K562 (cell line): ENCODE measurements around the gene PBXIP1. TPM values are rescaled to one million over a fixed set of nuclear protein-coding genes. Genes with fewer than 3 reads are reported as not detected.

Experiments used
- ATAC-seq: fragments of 200-7000 bp; cut with Tn5 transposase; 3 replicates; pipeline ENCODE4 v1.9.1; 2020; ENCODE audit warnings: moderate library complexity
- BruUV-seq: library from RNA; stranded (reverse); fragments of 400-500 nt; replicated peaks from 2 replicates; lab custom pipeline; 2021; lab: Mats Ljungman, UMichigan
- CTCF ChIA-PET: fragments of 300-600 bp; formaldehyde crosslinking; extraction: SDS; loops from one replicate; lab custom pipeline; 2021; ENCODE audit warnings: low intra/inter-chr PET ratio; lab: Yijun Ruan, JAX
- POLR2A ChIA-PET: fragments of 300-600, 350-650 bp; sonication (Branson Sonifier 250); formaldehyde crosslinking; extraction: SDS; loops from one replicate; lab custom pipeline; 2021; ENCODE audit warnings: antibody characterized with exemption, inconsistent platforms; lab: Yijun Ruan, JAX
- DNase-seq, 4 experiments: peaks; one replicate each; pipeline versions ENCODE4 v3.0.0 to v3.0.0-alpha.2; 2011 to 2018; ENCODE audit warnings: low spot score in 3 of 4, mixed read lengths in 3 of 4; ENCODE audit errors: extremely low read depth in 1 of 4
- FAIRE-seq: peaks from 2 replicates; lab custom pipeline; 2011; peaks lifted over from hg19 to GRCh38; lab: Jason Lieb, UNC
- H2AFZ ChIP-seq: 2 replicates; pipeline ENCODE4 v1.6.0; 2011; ENCODE audit warnings: low read depth, low read length, control low read depth, inconsistent platforms
- H3K27ac ChIP-seq: fragments of 200-600 bp; 3 replicates; pipeline ENCODE4 v1.8.0; 2011; ENCODE audit warnings: low read depth, mild to moderate bottlenecking, control low read depth, inconsistent platforms, low read length, moderate library complexity, mixed read lengths; ENCODE audit errors: extremely low read depth
- H3K27me3 ChIP-seq, 2 experiments: fragments of 300-600 bp in 1 of 2; 2 replicates in 1 of 2; 3 replicates in 1 of 2; pipeline versions ENCODE4 v1.6.0 to v1.8.0; 2011; ENCODE audit warnings: inconsistent platforms in 2 of 2, low read length in 2 of 2, mild to moderate bottlenecking in 1 of 2, mixed read lengths in 1 of 2, moderate library complexity in 1 of 2; ENCODE audit not compliant: control insufficient read depth in 2 of 2, insufficient read depth in 2 of 2
- H3K36me3 ChIP-seq: fragments of 300-600 bp; 3 replicates; pipeline ENCODE4 v1.8.0; 2011; ENCODE audit warnings: mild to moderate bottlenecking, low read length, inconsistent platforms; ENCODE audit not compliant: control insufficient read depth, insufficient read depth
- H3K4me1 ChIP-seq, 2 experiments: fragments of 200-600 bp in 1 of 2; replicated peaks in 1 of 2; 2 replicates in 1 of 2; 3 replicates in 1 of 2; pipeline versions ENCODE4 v1.5.1 to v1.8.0; 2011; ENCODE audit warnings: inconsistent platforms in 2 of 2, low read length in 2 of 2, mild to moderate bottlenecking in 1 of 2, mixed read lengths in 1 of 2, moderate library complexity in 1 of 2; ENCODE audit not compliant: control insufficient read depth in 2 of 2, insufficient read depth in 2 of 2
- H3K4me2 ChIP-seq: 2 replicates; pipeline ENCODE4 v1.6.1; 2011; ENCODE audit warnings: low read length, control low read depth, inconsistent platforms, mixed read lengths; ENCODE audit not compliant: insufficient read depth
- H3K4me3 ChIP-seq: fragments of 200-600 bp; sonication (generic), shearing (Covaris generic); 2 replicates; pipeline ENCODE4 v1.5.1; 2016; ENCODE audit warnings: control low read depth, inconsistent platforms
- H3K79me2 ChIP-seq: fragments of 200-600 bp; 3 replicates; pipeline ENCODE4 v1.8.0; 2011; ENCODE audit warnings: low read length, inconsistent platforms; ENCODE audit not compliant: control insufficient read depth, insufficient read depth
- H3K9ac ChIP-seq, 2 experiments: 2 replicates each; pipeline versions ENCODE4 v1.6.0 to v1.6.1; 2011; ENCODE audit warnings: low read depth in 2 of 2, low read length in 2 of 2, control low read depth in 1 of 2, inconsistent platforms in 1 of 2, mild to moderate bottlenecking in 1 of 2, mixed read lengths in 1 of 2; ENCODE audit not compliant: insufficient read depth in 1 of 2
- H3K9me1 ChIP-seq: one replicate; pipeline ENCODE4 v1.6.0; 2011; ENCODE audit warnings: inconsistent platforms, mild to moderate bottlenecking, low read length, moderate library complexity; ENCODE audit not compliant: control insufficient read depth, insufficient read depth
- H3K9me3 ChIP-seq: replicated peaks from 2 replicates; pipeline ENCODE4 v1.5.1; 2011; ENCODE audit warnings: low read depth, low read length, inconsistent platforms; ENCODE audit not compliant: control insufficient read depth, insufficient read depth
- H4K20me1 ChIP-seq: replicated peaks from 2 replicates; pipeline ENCODE4 v1.6.1; 2011; ENCODE audit warnings: low read length, inconsistent platforms, mixed read lengths; ENCODE audit not compliant: control insufficient read depth, insufficient read depth
- PRMT5 ChIP-seq: sonication (generic); formaldehyde crosslinking; IDR thresholded peaks from 2 replicates; pipeline ENCODE4 v1.5.0; 2020; ENCODE audit warnings: missing genetic modification reagents
- ZNF592 ChIP-seq: fragments of 450-650 bp; IDR thresholded peaks from 2 replicates; pipeline ENCODE4 v1.6.1; 2017; ENCODE audit warnings: antibody characterized with exemption, mild to moderate bottlenecking
- WGBS: fragments of 100-300 bp; shearing (Covaris generic); methylation state at CpG from one replicate; pipeline ENCODE4 v1.1.6; 2016; ENCODE audit warnings: low coverage, mixed read lengths; ENCODE audit not compliant: insufficient coverage; ENCODE audit errors: missing lambda C conversion rate; 5-methylcytosine and 5-hydroxymethylcytosine counted together
- in situ Hi-C: fragments of 300-500 bp; cut with MboI; formaldehyde crosslinking; loops from 4 replicates; pipeline ENCODE4 v1.15.0; 2018; ENCODE audit warnings: inconsistent platforms, mixed read lengths
- intact Hi-C: fragments of 100-400 bp; cut with micrococcal nuclease; formaldehyde crosslinking; loops from 2 replicates; pipeline ENCODE4 v1.14.2; 2022
- polyA plus RNA-seq, 8 experiments: library from polyadenylated mRNA; depleted of rRNA in 4 of 8; stranded (reverse) in 5 of 8; unstranded in 3 of 8; fragments of >200 nt; fragmentation: Nextera tagmentation in 2 of 8; fragmentation: Illumina TruSeq in 1 of 8; extraction: Ambion mirVana in 2 of 8; extraction: Trizol in 1 of 8; gene quantifications; 2 replicates each; pipeline versions ENCODE4 v1.2.1 to v1.2.3, GENCODE V29; 2011 to 2014; ENCODE audit warnings: inconsistent platforms in 1 of 8, missing spikeins in 1 of 8
- total RNA-seq, 7 experiments: library from RNA; depleted of rRNA in 6 of 7; stranded (reverse); fragments of >200 nt in 6 of 7; fragmentation: Illumina TruSeq in 2 of 7; extraction: Trizol in 2 of 7; gene quantifications; 2 replicates each; pipeline versions ENCODE4 v1.2.1 to v1.2.3, GENCODE V29; 2011 to 2021; ENCODE audit warnings: low replicate concordance in 1 of 7
- TF ChIP-seq, protein P1 (sequence below): fragments of 450-650 bp; IDR thresholded peaks from 2 replicates; pipeline ENCODE4 v1.6.1; 2018; ENCODE audit not compliant: partially characterized antibody
- TF ChIP-seq, protein P2 (sequence below): fragments of 250-450 bp; sonication (Bioruptor Pico); IDR thresholded peaks from 2 replicates; pipeline ENCODE4 v1.5.0; 2020; ENCODE audit warnings: mild to moderate bottlenecking
- TF ChIP-seq, protein P3 (sequence below), 3 experiments: fragments of 200-800 bp in 1 of 3; fragments of 250-450 bp in 1 of 3; fragments of 450-650 bp in 1 of 3; sonication (Bioruptor Pico) in 1 of 3; sonication (Bioruptor generic) in 1 of 3; formaldehyde crosslinking in 1 of 3; IDR thresholded peaks; 2 replicates each; pipeline versions ENCODE4 v1.6.1 to v1.8.0; 2016 to 2022; ENCODE audit warnings: mild to moderate bottlenecking in 2 of 3, missing genetic modification characterization in 2 of 3, missing compliant biosample characterization in 1 of 3, moderate library complexity in 1 of 3

Gene PBXIP1
- total and polyA plus RNA-seq, 9 of the 15 experiments (the other 6 are each of a cell fraction or from before 2014, with no cell fraction given): 0.13 to 8.3 (median 5.8) TPM

GRCh38 chr1:154945962-154946850, 9.7 kb downstream of the PBXIP1 start:
- Histone ChIP-seq H3K9me1 (no peaks in the 10 kb centered on the region), H4K20me1 (0 out of 2 replicates have a peak, but pooled peaks cover 3% of the 10 kb centered on the region), H3K9me3 (no peaks in the 10 kb centered on the region), H3K4me1 (peaks cover 25 to 50% of the 10 kb centered on the region in 2 experiments; a peak in 4 of 5 replicates), H3K27me3 (no peaks in the 10 kb centered on the region), H3K36me3 (no peaks in the 10 kb centered on the region; the same call in 2 of the 3 replicates), H3K4me3 (no peak overlapping the region), H2AFZ (no peak overlapping the region), H3K27ac (no peak overlapping the region), H3K9ac (peak overlapping the region in 1 of 2 experiments; percentile 69; a peak in 2 of 4 replicates), H3K79me2 (no peaks in the 10 kb centered on the region), H3K4me2 (no peak overlapping the region)
- FAIRE-seq (no peak), ATAC-seq (no peak), DNase-seq (no peak)
- 75% methylated on average over 17 of the region's 17 CpGs for WGBS
- no TSS peak for BruUV-seq
- POLR2A ChIA-PET: interaction anchor here (0.6 to 1.0 kb wide), 4 partner anchors 8 to 49 kb away, joined by 3 to 4 read pairs (median 4); partner anchors contain the start of genes PBXIP1 and PMVK
- intact Hi-C loops (no loop called here), in situ Hi-C loops (no loop called here)
- CTCF ChIA-PET: interaction anchor here (0.7 kb wide), 1 partner anchor 117 kb away, joined by 4 read pairs; no protein-coding TSS in a partner anchor
- TF ChIP-seq, protein P1, sequence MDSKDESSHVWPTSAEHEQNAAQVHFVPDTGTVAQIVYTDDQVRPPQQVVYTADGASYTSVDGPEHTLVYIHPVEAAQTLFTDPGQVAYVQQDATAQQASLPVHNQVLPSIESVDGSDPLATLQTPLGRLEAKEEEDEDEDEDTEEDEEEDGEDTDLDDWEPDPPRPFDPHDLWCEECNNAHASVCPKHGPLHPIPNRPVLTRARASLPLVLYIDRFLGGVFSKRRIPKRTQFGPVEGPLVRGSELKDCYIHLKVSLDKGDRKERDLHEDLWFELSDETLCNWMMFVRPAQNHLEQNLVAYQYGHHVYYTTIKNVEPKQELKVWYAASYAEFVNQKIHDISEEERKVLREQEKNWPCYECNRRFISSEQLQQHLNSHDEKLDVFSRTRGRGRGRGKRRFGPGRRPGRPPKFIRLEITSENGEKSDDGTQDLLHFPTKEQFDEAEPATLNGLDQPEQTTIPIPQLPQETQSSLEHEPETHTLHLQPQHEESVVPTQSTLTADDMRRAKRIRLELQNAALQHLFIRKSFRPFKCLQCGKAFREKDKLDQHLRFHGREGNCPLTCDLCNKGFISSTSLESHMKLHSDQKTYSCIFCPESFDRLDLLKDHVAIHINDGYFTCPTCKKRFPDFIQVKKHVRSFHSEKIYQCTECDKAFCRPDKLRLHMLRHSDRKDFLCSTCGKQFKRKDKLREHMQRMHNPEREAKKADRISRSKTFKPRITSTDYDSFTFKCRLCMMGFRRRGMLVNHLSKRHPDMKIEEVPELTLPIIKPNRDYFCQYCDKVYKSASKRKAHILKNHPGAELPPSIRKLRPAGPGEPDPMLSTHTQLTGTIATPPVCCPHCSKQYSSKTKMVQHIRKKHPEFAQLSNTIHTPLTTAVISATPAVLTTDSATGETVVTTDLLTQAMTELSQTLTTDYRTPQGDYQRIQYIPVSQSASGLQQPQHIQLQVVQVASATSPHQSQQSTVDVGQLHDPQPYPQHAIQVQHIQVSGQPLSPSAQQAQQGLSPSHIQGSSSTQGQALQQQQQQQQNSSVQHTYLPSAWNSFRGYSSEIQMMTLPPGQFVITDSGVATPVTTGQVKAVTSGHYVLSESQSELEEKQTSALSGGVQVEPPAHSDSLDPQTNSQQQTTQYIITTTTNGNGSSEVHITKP: peak; percentile 72
- TF ChIP-seq, protein P2, sequence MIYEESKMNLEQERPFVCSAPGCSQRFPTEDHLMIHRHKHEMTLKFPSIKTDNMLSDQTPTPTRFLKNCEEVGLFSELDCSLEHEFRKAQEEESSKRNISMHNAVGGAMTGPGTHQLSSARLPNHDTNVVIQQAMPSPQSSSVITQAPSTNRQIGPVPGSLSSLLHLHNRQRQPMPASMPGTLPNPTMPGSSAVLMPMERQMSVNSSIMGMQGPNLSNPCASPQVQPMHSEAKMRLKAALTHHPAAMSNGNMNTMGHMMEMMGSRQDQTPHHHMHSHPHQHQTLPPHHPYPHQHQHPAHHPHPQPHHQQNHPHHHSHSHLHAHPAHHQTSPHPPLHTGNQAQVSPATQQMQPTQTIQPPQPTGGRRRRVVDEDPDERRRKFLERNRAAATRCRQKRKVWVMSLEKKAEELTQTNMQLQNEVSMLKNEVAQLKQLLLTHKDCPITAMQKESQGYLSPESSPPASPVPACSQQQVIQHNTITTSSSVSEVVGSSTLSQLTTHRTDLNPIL (CRISPR knock-in tag): no peak
- no peak for TF ChIP-seq PRMT5 (CRISPR knock-in tag)
- TF ChIP-seq ZNF592: no peak
- TF ChIP-seq, protein P3, sequence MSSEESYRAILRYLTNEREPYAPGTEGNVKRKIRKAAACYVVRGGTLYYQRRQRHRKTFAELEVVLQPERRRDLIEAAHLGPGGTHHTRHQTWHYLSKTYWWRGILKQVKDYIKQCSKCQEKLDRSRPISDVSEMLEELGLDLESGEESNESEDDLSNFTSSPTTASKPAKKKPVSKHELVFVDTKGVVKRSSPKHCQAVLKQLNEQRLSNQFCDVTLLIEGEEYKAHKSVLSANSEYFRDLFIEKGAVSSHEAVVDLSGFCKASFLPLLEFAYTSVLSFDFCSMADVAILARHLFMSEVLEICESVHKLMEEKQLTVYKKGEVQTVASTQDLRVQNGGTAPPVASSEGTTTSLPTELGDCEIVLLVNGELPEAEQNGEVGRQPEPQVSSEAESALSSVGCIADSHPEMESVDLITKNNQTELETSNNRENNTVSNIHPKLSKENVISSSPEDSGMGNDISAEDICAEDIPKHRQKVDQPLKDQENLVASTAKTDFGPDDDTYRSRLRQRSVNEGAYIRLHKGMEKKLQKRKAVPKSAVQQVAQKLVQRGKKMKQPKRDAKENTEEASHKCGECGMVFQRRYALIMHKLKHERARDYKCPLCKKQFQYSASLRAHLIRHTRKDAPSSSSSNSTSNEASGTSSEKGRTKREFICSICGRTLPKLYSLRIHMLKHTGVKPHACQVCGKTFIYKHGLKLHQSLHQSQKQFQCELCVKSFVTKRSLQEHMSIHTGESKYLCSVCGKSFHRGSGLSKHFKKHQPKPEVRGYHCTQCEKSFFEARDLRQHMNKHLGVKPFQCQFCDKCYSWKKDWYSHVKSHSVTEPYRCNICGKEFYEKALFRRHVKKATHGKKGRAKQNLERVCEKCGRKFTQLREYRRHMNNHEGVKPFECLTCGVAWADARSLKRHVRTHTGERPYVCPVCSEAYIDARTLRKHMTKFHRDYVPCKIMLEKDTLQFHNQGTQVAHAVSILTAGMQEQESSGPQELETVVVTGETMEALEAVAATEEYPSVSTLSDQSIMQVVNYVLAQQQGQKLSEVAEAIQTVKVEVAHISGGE (CRISPR knock-in tag; IDR thresholded peaks at IDR 0.05): no peak
